ENCODE data around the gene KLC1. TPM values are rescaled to one million over a fixed set of nuclear protein-coding genes. Genes with fewer than 3 reads are reported as not detected.

Gene KLC1
- total RNA-seq, 1 donor from 2014 or later = 162 TPM

- DNase-seq (ENCODE audit: low spot score) = no peak
Observed at GRCh38 chr14:103716091-103716801, 87.2 kb downstream of the KLC1 start.

GRCh38 chr14:103716899-103717411, 87.9 kb downstream of the KLC1 start:
- no peak for DNase-seq (ENCODE audit: low spot score)

- peak; percentile 90 for DNase-seq (ENCODE audit: low spot score)
Observed at GRCh38 chr14:103718572-103718971, 89.6 kb downstream of the KLC1 start.

- no peak for DNase-seq (ENCODE audit: low spot score)
Observed at GRCh38 chr14:103719751-103720150, 90.7 kb downstream of the KLC1 start.

- no peak for DNase-seq (ENCODE audit: low spot score)
Observed at GRCh38 chr14:103721334-103722120, 92.5 kb downstream of the KLC1 start.

GRCh38 chr14:103723748-103724081, 94.7 kb downstream of the KLC1 start:
- DNase-seq (ENCODE audit: low spot score) = no peak

- peak; percentile 69 for DNase-seq (ENCODE audit: low spot score)
Observed at GRCh38 chr14:103724116-103724515, 95.1 kb downstream of the KLC1 start.

GRCh38 chr14:103725001-103725682, 96.1 kb downstream of the KLC1 start:
- DNase-seq (ENCODE audit: low spot score) = no peak

- DNase-seq (ENCODE audit: low spot score) = no peak
Observed at GRCh38 chr14:103725739-103726395, 96.9 kb downstream of the KLC1 start.

GRCh38 chr14:103726474-103726873, 97.5 kb downstream of the KLC1 start:
- no peak for DNase-seq (ENCODE audit: low spot score)

GRCh38 chr14:103727313-103727980, 98.4 kb downstream of the KLC1 start:
- no peak for DNase-seq (ENCODE audit: low spot score)

GRCh38 chr14:103728141-103728540, 99.1 kb downstream of the KLC1 start:
- no peak for DNase-seq (ENCODE audit: low spot score)

- DNase-seq (ENCODE audit: low spot score) = no peak
Observed at GRCh38 chr14:103728721-103729120, 99.7 kb downstream of the KLC1 start.

GRCh38 chr14:103729496-103730448, 100.8 kb downstream of the KLC1 start:
- no peak for DNase-seq (ENCODE audit: low spot score)

- no peak for DNase-seq (ENCODE audit: low spot score)
Observed at GRCh38 chr14:103730490-103731035, 101.6 kb downstream of the KLC1 start.

GRCh38 chr14:103731481-103731880, 102.5 kb downstream of the KLC1 start:
- no peak for DNase-seq (ENCODE audit: low spot score)

- DNase-seq (ENCODE audit: low spot score) = no peak
Observed at GRCh38 chr14:103731916-103732867, 103.2 kb downstream of the KLC1 start.

- DNase-seq (ENCODE audit: low spot score) = no peak
Observed at GRCh38 chr14:103732868-103733620, 104.0 kb downstream of the KLC1 start.

All from umbilical cord (tissue), 2 donors.